ENCODE data around the gene TMEM254. TPM values are rescaled to one million over a fixed set of nuclear protein-coding genes. Genes with fewer than 3 reads are reported as not detected.
"Not testable (repeated sequence)": the region's sequence is repeated elsewhere in the genome, so short reads cannot be mapped to it uniquely, and the experiment has no call there.

The TMEM254 gene
- polyA plus RNA-seq, 2 donors: 24.9 to 39.3 TPM

DNA sequence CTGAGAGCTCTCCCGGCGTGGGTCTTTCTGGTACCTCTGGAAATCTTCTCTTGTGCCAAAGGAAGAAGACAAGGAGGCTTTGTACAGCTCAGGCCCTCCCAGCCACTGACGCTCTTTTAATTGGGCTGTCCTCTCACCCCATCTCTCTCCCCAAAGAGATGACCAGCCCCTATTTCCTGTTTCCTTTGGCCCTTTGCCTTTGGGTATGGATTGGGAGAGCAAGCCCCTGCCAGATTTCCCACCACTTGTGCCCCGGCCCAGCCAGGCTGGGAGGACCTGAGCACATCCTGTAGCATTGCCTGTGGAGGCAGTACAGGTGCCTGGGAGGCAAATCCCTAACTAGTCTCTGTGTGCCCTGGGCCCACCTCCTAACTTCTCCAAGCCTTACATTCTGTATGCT, 48.4 kb downstream of the TMEM254 start:
- H3K4me3 ChIP-seq (ENCODE audit: low read depth in 1 of 2, low read length in 2 of 2): no peak overlapping the region

DNA sequence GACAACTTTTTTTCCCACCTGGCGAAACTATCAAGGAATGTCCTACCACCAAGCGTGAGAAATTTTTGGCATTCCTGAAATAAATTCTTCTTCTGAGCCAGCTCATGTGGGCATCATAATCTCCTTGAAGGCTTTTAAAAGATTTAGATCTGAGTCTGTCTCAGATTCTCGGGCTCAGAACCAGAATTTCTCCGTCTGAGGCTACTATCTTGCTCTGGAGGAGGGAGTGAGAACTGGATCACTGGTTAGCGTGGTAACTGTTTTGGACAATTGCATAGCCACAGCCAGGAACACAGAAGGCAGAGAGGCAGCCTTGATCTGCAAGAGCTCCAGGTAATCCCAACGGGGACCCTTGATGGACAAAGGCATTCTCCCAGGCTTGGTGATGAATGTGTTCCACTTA, 53.0 kb downstream of the TMEM254 start:
- peaks cover 0 to 5% of the 10 kb centered on the region in 2 donors for H3K27me3 ChIP-seq (ENCODE audit: control insufficient read depth in 1 of 2, insufficient read depth in 2 of 2, low read length in 2 of 2)
- no peak overlapping the region for H3K27ac ChIP-seq (ENCODE audit: low read depth in 2 of 2, low read length in 1 of 2)
- H3K4me1 ChIP-seq (ENCODE audit: control insufficient read depth in 2 of 2, insufficient read depth in 2 of 2, low read length in 1 of 2): peaks cover 3 to 5% of the 10 kb centered on the region in 2 donors
- no peaks in the 10 kb centered on the region for H3K36me3 ChIP-seq (ENCODE audit: control insufficient read depth in 2 of 2, insufficient read depth in 2 of 2, low read length in 1 of 2)
- 82 to 86% methylated on average over 6 of the region's 6 CpGs for WGBS, 2 donors
- no peak overlapping the region for H3K4me3 ChIP-seq (ENCODE audit: low read depth in 1 of 2, low read length in 2 of 2)
- no peaks in the 10 kb centered on the region for H3K9me3 ChIP-seq (ENCODE audit: control insufficient read depth in 2 of 2, insufficient read depth in 1 of 2, low read depth in 1 of 2, low read length in 1 of 2)

More for the DNA sequence above, 48.4 kb downstream of the TMEM254 start:
- Histone ChIP-seq H3K9me3 (ENCODE audit: control insufficient read depth in 2 of 2, insufficient read depth in 1 of 2, low read depth in 1 of 2, low read length in 1 of 2) (no peaks in the 10 kb centered on the region), H3K27me3 (ENCODE audit: control insufficient read depth in 1 of 2, insufficient read depth in 2 of 2, low read length in 2 of 2) (no peaks in the 10 kb centered on the region), H3K27ac (ENCODE audit: low read depth in 2 of 2, low read length in 1 of 2) (no peak overlapping the region), H3K36me3 (ENCODE audit: control insufficient read depth in 2 of 2, insufficient read depth in 2 of 2, low read length in 1 of 2) (no peaks in the 10 kb centered on the region), H3K4me1 (ENCODE audit: control insufficient read depth in 2 of 2, insufficient read depth in 2 of 2, low read length in 1 of 2) (peaks cover 0 to 3% of the 10 kb centered on the region in 2 donors)
- 60% methylated on average over 4 of the region's 4 CpGs for WGBS, 2 donors

DNA sequence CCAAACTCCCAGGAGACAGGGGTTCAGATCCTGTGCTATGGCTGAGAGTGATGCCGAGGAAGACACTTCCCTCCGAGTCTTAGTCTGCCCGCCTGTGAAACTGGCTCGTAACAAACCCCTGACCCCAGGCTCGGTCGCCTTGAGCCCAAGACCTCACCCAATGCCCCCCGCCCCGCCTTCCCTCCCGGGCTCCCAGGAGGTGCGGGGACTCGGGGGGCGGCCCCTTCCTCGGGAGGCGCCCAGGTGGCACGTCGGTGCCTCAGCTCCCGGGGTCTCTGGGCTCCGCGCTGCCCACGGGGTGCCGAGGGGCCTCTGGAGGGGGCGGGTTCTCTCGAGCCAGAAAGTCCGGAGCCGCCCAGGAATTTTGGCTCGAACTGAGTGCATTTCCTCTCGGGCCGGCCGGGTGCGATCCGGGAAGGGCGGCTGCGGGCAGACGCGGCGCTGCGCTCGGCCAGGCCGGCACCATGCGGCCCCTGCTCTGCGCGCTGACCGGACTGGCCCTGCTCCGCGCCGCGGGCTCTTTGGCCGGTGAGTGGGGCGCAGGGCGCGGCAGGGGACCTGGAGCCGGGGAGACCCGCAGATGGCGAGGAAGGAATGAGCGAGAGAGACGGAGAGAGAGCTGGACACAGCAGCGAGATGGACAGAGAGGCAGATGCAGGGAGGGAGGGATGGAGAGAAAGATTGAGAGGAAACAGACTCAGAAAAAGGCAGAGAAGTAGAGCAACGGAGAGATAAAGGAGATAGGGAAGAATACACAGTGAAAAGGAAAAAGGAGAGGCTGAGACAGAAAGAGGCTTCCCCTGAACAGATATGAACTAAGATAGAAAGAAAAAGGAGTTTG, 54.1 kb downstream of the TMEM254 start, which contains the start of gene PLAC9:
PLAC9 (plus strand) TSS at position 432 of the 841 bp plus-strand sequence; CDS start at position 465, 33 bp downstream.
- no peaks in the 10 kb centered on the region for H3K36me3 ChIP-seq (ENCODE audit: control insufficient read depth in 2 of 2, insufficient read depth in 2 of 2, low read length in 1 of 2)
- H3K27me3 ChIP-seq (ENCODE audit: control insufficient read depth in 1 of 2, insufficient read depth in 2 of 2, low read length in 2 of 2): peaks cover 0 to 5% of the 10 kb centered on the region in 2 donors
- H3K9me3 ChIP-seq (ENCODE audit: control insufficient read depth in 2 of 2, insufficient read depth in 1 of 2, low read depth in 1 of 2, low read length in 1 of 2): no peaks in the 10 kb centered on the region
- peaks cover 0 to 7% of the 10 kb centered on the region in 2 donors for H3K4me1 ChIP-seq (ENCODE audit: control insufficient read depth in 2 of 2, insufficient read depth in 2 of 2, low read length in 1 of 2)
- peak within 1 kb of the TSS; percentile 54 to 77 for H3K27ac ChIP-seq (ENCODE audit: low read depth in 2 of 2, low read length in 1 of 2)
- 4 to 5% methylated on average over 56 to 58 of the region's 58 CpGs for WGBS, 2 donors
- peak within 1 kb of the TSS; percentile 1 to 37 for H3K4me3 ChIP-seq (ENCODE audit: low read depth in 1 of 2, low read length in 2 of 2)

DNA sequence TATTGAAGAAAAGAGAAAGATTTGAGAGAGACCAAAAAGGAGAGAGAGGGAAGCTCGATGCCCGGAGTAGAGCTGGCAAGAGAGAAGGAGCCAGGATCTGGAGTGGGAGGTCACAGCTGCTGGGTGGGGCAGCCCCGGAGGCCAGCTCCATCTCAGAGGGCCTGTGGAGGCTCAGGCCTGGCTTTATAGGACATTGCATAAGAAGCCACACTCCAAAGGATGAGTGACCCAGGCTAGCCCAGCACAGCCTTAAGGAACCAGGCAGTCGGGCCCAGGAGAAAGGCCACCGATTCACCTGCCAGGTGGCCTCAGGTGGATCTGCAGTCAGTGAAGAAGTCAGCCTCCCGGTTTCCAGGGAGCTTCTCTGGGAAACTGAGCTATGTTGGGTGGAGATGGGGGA, 54.7 kb downstream of the TMEM254 start:
- H3K36me3 ChIP-seq (ENCODE audit: control insufficient read depth in 2 of 2, insufficient read depth in 2 of 2, low read length in 1 of 2): no peaks in the 10 kb centered on the region
- peaks cover 0 to 7% of the 10 kb centered on the region in 2 donors for H3K4me1 ChIP-seq (ENCODE audit: control insufficient read depth in 2 of 2, insufficient read depth in 2 of 2, low read length in 1 of 2)
- H3K9me3 ChIP-seq (ENCODE audit: control insufficient read depth in 2 of 2, insufficient read depth in 1 of 2, low read depth in 1 of 2, low read length in 1 of 2): no peaks in the 10 kb centered on the region
- peaks cover 0 to 5% of the 10 kb centered on the region in 2 donors for H3K27me3 ChIP-seq (ENCODE audit: control insufficient read depth in 1 of 2, insufficient read depth in 2 of 2, low read length in 2 of 2)
- H3K27ac ChIP-seq (ENCODE audit: low read depth in 2 of 2, low read length in 1 of 2): peak overlapping the region; percentile 53 to 54
- 20 to 32% methylated on average over 6 of the region's 6 CpGs for WGBS, 2 donors
- H3K4me3 ChIP-seq (ENCODE audit: low read depth in 1 of 2, low read length in 2 of 2): peak overlapping the region in 1 of 2 donors; percentile 1

DNA sequence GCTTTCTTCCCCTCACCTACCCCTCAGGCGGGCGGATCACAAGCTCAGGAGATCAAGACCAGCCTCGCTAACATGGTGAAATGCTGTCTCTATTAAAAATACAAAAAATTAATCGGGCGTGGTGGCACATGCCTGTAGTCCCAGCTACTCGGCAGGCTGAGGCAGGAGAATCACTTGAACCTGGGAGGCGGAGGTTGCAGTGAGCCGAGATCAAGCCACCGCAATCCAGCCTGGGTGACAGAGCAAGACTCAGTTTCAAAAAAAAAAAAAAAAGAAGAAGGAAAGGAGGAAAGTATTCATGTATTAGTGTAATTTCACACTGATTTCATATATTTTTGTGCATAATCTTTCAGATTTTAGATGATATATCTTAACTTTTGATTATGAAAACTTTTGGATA, 55.2 kb downstream of the TMEM254 start:
- 47 to 64% methylated on average over 9 of the region's 9 CpGs for WGBS, 2 donors
- not testable (repeated sequence) for H3K36me3 ChIP-seq (ENCODE audit: control insufficient read depth in 2 of 2, insufficient read depth in 2 of 2, low read length in 1 of 2); H3K27me3 ChIP-seq (ENCODE audit: control insufficient read depth in 1 of 2, insufficient read depth in 2 of 2, low read length in 2 of 2); H3K4me3 ChIP-seq (ENCODE audit: low read depth in 1 of 2, low read length in 2 of 2); H3K9me3 ChIP-seq (ENCODE audit: control insufficient read depth in 2 of 2, insufficient read depth in 1 of 2, low read depth in 1 of 2, low read length in 1 of 2); H3K4me1 ChIP-seq (ENCODE audit: control insufficient read depth in 2 of 2, insufficient read depth in 2 of 2, low read length in 1 of 2)
- peak overlapping the region; percentile 53 to 54 for H3K27ac ChIP-seq (ENCODE audit: low read depth in 2 of 2, low read length in 1 of 2)

DNA sequence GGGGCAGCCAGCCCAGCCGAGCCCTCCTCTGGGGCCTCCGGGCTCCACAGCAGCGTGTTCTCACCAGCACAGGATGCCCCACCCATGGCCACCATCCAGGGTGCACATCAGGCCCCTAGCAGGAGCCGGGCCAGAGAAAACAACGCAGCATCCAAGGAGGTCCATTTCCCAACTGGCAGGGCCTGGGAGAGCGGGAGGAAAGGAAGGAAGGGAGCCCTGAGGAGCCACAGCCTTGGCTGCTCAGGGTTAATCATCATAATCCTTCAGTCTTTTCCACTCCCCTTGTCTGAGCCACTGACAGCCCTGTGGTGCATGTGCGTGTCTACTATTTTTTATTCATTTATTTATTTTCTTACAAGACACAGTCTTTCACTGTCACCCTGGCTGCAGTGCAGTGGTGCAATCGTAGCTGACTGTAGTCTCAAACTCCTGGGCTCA, 57.7 kb downstream of the TMEM254 start:
- H3K4me3 ChIP-seq (ENCODE audit: low read depth in 1 of 2, low read length in 2 of 2): no peak overlapping the region
- H3K36me3 ChIP-seq (ENCODE audit: control insufficient read depth in 2 of 2, insufficient read depth in 2 of 2, low read length in 1 of 2): no peaks in the 10 kb centered on the region
- H3K4me1 ChIP-seq (ENCODE audit: control insufficient read depth in 2 of 2, insufficient read depth in 2 of 2, low read length in 1 of 2): peaks cover 0 to 7% of the 10 kb centered on the region in 2 donors
- H3K9me3 ChIP-seq (ENCODE audit: control insufficient read depth in 2 of 2, insufficient read depth in 1 of 2, low read depth in 1 of 2, low read length in 1 of 2): no peaks in the 10 kb centered on the region
- WGBS, 2 donors: 17 to 31% methylated on average over 8 of the region's 8 CpGs
- no peak overlapping the region for H3K27ac ChIP-seq (ENCODE audit: low read depth in 2 of 2, low read length in 1 of 2)
- peaks cover 0 to 5% of the 10 kb centered on the region in 2 donors for H3K27me3 ChIP-seq (ENCODE audit: control insufficient read depth in 1 of 2, insufficient read depth in 2 of 2, low read length in 2 of 2)

DNA sequence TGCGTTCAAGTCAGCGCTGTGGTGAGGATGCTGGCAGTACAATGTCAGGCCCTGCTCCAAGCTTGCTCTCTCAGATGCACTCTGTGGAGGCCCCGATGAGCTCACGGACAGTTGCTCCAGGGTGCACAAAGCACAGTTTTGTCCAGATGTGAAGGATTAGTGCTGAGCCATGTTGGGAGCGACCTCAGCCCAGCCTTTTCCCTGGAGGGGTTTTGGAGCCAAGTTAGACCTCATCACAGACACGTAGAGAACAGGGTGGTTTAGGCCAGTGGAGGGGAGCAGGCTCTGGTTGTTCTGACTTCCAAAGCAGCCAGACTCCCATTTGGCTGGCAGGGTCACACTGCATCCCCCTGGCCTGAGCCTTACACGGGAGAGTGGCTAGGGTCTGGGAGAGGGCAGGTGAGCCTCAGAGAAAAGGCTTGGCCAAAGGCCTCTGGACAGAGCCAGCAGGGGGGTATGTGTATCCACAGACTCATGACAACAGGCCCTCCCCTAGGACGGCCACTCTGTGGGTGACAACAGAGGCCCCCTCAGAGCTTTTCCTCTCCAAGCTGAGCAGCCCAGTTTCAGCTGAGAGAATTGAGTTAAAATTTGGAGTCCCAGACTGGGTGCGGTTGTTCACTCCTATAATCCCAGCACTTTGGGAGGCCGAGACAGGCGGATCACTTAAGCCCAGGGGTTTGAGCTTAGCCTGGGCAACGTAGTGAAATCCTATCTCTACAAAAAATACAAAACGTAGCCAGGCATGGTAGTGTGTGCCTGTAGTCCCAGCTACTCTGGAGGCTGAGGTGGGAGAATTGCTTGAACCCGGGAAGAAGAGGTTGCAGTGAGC, 58.8 kb downstream of the TMEM254 start:
- Histone ChIP-seq H3K27me3 (ENCODE audit: control insufficient read depth in 1 of 2, insufficient read depth in 2 of 2, low read length in 2 of 2) (peaks cover 0 to 5% of the 10 kb centered on the region in 2 donors), H3K4me3 (ENCODE audit: low read depth in 1 of 2, low read length in 2 of 2) (no peak overlapping the region)
- WGBS, 2 donors: 63 to 76% methylated on average over 14 of the region's 14 CpGs

DNA sequence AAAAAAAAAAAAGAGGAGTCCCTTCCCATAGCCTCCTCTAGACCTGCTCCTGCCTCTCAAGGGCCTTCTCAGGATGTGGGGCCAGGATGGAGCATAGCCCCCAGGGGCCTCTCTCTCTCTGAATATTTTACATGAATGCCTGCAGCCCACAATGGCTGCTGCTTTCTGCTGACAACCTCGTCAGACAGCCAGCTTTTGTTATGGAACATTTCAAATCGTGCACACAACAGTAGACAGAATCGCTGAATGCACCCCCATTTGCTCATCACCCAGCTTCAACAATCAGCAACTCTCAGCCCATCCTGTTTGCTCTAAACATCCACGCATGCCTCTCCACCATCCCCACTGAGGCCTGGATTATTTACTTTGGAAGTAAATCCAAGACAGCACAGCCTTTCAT, 59.5 kb downstream of the TMEM254 start:
- Histone ChIP-seq H3K9me3 (ENCODE audit: control insufficient read depth in 2 of 2, insufficient read depth in 1 of 2, low read depth in 1 of 2, low read length in 1 of 2) (no peaks in the 10 kb centered on the region), H3K36me3 (ENCODE audit: control insufficient read depth in 2 of 2, insufficient read depth in 2 of 2, low read length in 1 of 2) (no peaks in the 10 kb centered on the region), H3K27me3 (ENCODE audit: control insufficient read depth in 1 of 2, insufficient read depth in 2 of 2, low read length in 2 of 2) (no peaks in the 10 kb centered on the region), H3K4me1 (ENCODE audit: control insufficient read depth in 2 of 2, insufficient read depth in 2 of 2, low read length in 1 of 2) (peaks cover 0 to 7% of the 10 kb centered on the region in 2 donors), H3K4me3 (ENCODE audit: low read depth in 1 of 2, low read length in 2 of 2) (no peak overlapping the region), H3K27ac (ENCODE audit: low read depth in 2 of 2, low read length in 1 of 2) (peak overlapping the region in 1 of 2 donors; percentile 74)
- WGBS, 2 donors: 54 to 61% methylated on average over 4 of the region's 4 CpGs

More for the DNA sequence above, 58.8 kb downstream of the TMEM254 start:
- peak overlapping the region; percentile 66 to 74 for H3K27ac ChIP-seq (ENCODE audit: low read depth in 2 of 2, low read length in 1 of 2)
- no peaks in the 10 kb centered on the region for H3K36me3 ChIP-seq (ENCODE audit: control insufficient read depth in 2 of 2, insufficient read depth in 2 of 2, low read length in 1 of 2)
- peaks cover 0 to 7% of the 10 kb centered on the region in 2 donors for H3K4me1 ChIP-seq (ENCODE audit: control insufficient read depth in 2 of 2, insufficient read depth in 2 of 2, low read length in 1 of 2)
- no peaks in the 10 kb centered on the region for H3K9me3 ChIP-seq (ENCODE audit: control insufficient read depth in 2 of 2, insufficient read depth in 1 of 2, low read depth in 1 of 2, low read length in 1 of 2)

DNA sequence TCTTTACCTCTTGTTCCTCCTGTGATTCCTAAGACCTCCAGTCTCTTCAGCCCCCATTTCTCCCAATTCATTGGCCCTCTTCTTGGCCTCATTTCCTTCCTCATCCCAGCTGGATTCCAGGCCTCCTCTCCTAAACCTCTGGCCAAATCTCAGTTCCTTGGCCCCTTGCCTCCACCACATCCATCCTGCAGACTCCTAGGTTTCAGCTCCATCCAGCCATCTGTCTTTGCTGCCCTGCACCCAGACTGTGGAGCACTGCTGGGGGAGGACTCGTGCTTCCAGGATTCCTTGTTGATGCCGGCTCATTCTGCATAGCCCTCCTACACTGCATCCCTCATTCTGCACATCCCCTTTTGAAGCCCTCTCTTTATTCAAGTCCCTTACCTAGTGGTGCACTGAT, 60.8 kb downstream of the TMEM254 start:
- Histone ChIP-seq H3K9me3 (ENCODE audit: control insufficient read depth in 2 of 2, insufficient read depth in 1 of 2, low read depth in 1 of 2, low read length in 1 of 2) (no peaks in the 10 kb centered on the region), H3K36me3 (ENCODE audit: control insufficient read depth in 2 of 2, insufficient read depth in 2 of 2, low read length in 1 of 2) (no peaks in the 10 kb centered on the region), H3K4me3 (ENCODE audit: low read depth in 1 of 2, low read length in 2 of 2) (no peak overlapping the region), H3K4me1 (ENCODE audit: control insufficient read depth in 2 of 2, insufficient read depth in 2 of 2, low read length in 1 of 2) (peaks cover 0 to 7% of the 10 kb centered on the region in 2 donors), H3K27ac (ENCODE audit: low read depth in 2 of 2, low read length in 1 of 2) (no peak overlapping the region), H3K27me3 (ENCODE audit: control insufficient read depth in 1 of 2, insufficient read depth in 2 of 2, low read length in 2 of 2) (no peaks in the 10 kb centered on the region)
- 80 to 84% methylated on average over 2 of the region's 2 CpGs for WGBS, 2 donors

All from esophagus (tissue), 2 donors.